Endothelial cell of umbilical vein (primary cell): ENCODE results near the gene AFG3L2.

Source experiments
- EZH2 ChIP-seq: IDR thresholded peaks from 2 replicates; pipeline ENCODE4 v1.6.1; 2012; ENCODE audit warnings: borderline replicate concordance, low read depth, mild to moderate bottlenecking, moderate library complexity, low read length, inconsistent platforms; ENCODE audit not compliant: severe bottlenecking
- FOS ChIP-seq: IDR thresholded peaks from 2 replicates; pipeline ENCODE4 v1.6.1; 2011; ENCODE audit warnings: mild to moderate bottlenecking, low read length, moderate library complexity, borderline replicate concordance; ENCODE audit not compliant: insufficient read depth
- MYC ChIP-seq: IDR thresholded peaks from one replicate; pipeline ENCODE4 v1.6.1; 2011; ENCODE audit warnings: mild to moderate bottlenecking, low read depth, low read length
- POLR2A ChIP-seq: IDR thresholded peaks from 2 replicates; pipeline ENCODE4 v1.6.1; 2012; ENCODE audit warnings: low read depth, mild to moderate bottlenecking, control low read depth, low read length
- POLR2AphosphoS5 ChIP-seq: IDR thresholded peaks from 2 replicates; pipeline ENCODE4 v1.6.1; 2012; ENCODE audit warnings: low read depth, mild to moderate bottlenecking, control low read depth, low read length, moderate library complexity; ENCODE audit not compliant: insufficient read depth
- TF ChIP-seq, protein P1 (sequence below), 2 donors: IDR thresholded peaks; 1 replicate in 1 of 2; 2 replicates in 1 of 2; pipeline ENCODE4 v1.5.1; 2011; ENCODE audit warnings: low read length in 2 of 2, mild to moderate bottlenecking in 2 of 2, moderate library complexity in 2 of 2, control low read depth in 1 of 2, inconsistent platforms in 1 of 2, low read depth in 1 of 2; ENCODE audit not compliant: insufficient read depth in 1 of 2; ENCODE audit errors: extremely low read depth in 1 of 2

DNA sequence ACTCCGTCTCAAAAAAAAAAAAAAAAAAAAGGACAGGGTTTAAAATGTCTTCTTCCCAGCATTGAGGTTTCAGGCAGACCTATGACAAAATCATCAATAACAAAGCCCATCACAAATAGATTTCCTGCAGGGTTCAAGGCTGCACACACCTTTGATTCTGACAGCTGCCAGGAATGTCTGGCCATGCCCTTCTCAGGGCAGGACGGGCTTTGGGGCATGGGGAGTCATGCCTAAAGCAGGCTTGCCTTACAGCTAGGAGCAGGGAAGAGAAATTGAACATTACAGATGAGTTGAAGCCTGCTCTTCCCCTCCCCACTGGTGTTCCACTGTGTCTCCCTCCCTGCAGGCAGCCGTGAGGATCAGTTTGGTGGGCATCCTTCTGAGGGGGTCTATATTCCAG, 34.4 kb upstream of the AFG3L2 start:
- TF ChIP-seq POLR2A (no peak), EZH2 (no peak), POLR2AphosphoS5 (no peak), FOS (no peak), MYC (no peak)
- TF ChIP-seq, protein P1, sequence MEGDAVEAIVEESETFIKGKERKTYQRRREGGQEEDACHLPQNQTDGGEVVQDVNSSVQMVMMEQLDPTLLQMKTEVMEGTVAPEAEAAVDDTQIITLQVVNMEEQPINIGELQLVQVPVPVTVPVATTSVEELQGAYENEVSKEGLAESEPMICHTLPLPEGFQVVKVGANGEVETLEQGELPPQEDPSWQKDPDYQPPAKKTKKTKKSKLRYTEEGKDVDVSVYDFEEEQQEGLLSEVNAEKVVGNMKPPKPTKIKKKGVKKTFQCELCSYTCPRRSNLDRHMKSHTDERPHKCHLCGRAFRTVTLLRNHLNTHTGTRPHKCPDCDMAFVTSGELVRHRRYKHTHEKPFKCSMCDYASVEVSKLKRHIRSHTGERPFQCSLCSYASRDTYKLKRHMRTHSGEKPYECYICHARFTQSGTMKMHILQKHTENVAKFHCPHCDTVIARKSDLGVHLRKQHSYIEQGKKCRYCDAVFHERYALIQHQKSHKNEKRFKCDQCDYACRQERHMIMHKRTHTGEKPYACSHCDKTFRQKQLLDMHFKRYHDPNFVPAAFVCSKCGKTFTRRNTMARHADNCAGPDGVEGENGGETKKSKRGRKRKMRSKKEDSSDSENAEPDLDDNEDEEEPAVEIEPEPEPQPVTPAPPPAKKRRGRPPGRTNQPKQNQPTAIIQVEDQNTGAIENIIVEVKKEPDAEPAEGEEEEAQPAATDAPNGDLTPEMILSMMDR (IDR thresholded peaks at IDR 0.05; ENCODE audit: extremely low read depth in 1 of 2, insufficient read depth in 1 of 2, low read depth in 1 of 2, low read length in 2 of 2), result no peak
